ENCODE results near the gene NDUFA6. TPM values are rescaled to one million over a fixed set of nuclear protein-coding genes. Genes with fewer than 3 reads are reported as not detected.
"Not testable (repeated sequence)": the region's sequence is repeated elsewhere in the genome, so short reads cannot be mapped to it uniquely, and the experiment has no call there.

NDUFA6 gene
- total and polyA plus RNA-seq, 7 donors: 149 to 253 (median 181) TPM

DNA sequence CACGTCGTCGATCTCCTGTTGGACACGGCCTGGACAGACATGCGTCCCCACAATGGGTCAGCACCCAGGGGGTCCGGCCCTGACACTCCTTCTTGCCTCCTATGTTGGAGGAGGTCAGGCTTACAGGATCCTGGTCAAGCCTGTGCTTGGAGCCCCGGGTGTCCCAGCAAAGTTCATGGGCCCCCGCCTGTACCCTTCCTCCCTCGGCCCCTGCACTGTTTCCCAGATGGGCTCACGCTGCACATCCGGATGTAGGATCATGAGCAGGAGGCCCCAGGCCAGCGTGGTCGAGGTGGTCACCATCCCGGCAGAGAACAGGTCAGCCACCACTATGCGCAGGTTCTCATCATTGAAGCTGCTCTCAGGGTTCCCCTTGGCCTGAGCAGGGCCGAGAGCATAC is 37.0 kb upstream of the NDUFA6 start:
- no peak for DNase-seq
- intact Hi-C loops (cut with DNase I): no loop called here

DNA sequence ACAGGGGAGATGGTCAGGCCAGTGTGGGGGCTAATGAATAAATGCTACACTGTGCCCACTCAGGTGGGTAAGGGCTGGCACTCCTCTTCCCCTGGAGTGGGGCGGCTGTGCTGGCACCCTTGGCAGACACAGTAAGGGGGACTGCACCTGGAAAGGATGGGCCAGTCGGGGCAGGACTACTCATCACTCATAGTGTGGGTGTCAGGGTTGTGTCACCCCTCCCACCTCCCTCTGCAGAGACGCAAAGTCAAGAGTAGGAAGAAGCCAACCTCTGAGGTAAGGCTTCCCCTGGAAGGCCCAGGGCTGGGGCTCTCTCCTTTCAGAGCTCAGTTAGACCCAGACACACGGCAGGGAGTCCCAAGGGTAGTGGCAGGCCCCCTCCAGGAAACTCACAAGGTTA is 33.0 kb upstream of the NDUFA6 start:
- intact Hi-C loops (cut with DNase I); H3K36me3 ChIP-seq (ENCODE audit: insufficient read depth in 1 of 2, low read depth in 1 of 2); H3K4me3 ChIP-seq; DNase-seq; H3K4me1 ChIP-seq; H3K27me3 ChIP-seq (ENCODE audit: insufficient read depth in 3 of 3, low read length in 2 of 3); H3K27ac ChIP-seq; ATAC-seq; H3K9me3 ChIP-seq: not testable (repeated sequence)
- WGBS, 3 donors: no CpG with 5 or more reads among the region's 4 CpGs

More for the DNA sequence above, 37.0 kb upstream of the NDUFA6 start:
- WGBS, 3 donors: 78 to 85% (median 79%) methylated on average over 16 of the region's 16 CpGs
- no peak for ATAC-seq
- no peaks in the 10 kb centered on the region for H3K36me3 ChIP-seq (ENCODE audit: insufficient read depth in 1 of 2, low read depth in 1 of 2)
- TF ChIP-seq, protein P1, sequence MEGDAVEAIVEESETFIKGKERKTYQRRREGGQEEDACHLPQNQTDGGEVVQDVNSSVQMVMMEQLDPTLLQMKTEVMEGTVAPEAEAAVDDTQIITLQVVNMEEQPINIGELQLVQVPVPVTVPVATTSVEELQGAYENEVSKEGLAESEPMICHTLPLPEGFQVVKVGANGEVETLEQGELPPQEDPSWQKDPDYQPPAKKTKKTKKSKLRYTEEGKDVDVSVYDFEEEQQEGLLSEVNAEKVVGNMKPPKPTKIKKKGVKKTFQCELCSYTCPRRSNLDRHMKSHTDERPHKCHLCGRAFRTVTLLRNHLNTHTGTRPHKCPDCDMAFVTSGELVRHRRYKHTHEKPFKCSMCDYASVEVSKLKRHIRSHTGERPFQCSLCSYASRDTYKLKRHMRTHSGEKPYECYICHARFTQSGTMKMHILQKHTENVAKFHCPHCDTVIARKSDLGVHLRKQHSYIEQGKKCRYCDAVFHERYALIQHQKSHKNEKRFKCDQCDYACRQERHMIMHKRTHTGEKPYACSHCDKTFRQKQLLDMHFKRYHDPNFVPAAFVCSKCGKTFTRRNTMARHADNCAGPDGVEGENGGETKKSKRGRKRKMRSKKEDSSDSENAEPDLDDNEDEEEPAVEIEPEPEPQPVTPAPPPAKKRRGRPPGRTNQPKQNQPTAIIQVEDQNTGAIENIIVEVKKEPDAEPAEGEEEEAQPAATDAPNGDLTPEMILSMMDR (IDR thresholded peaks at IDR 0.05): no peak
- H3K27me3 ChIP-seq (ENCODE audit: insufficient read depth in 3 of 3, low read length in 2 of 3): no peaks in the 10 kb centered on the region
- no peak overlapping the region for H3K27ac ChIP-seq
- no peaks in the 10 kb centered on the region for H3K9me3 ChIP-seq
- H3K4me3 ChIP-seq: no peak overlapping the region
- H3K4me1 ChIP-seq: no peaks in the 10 kb centered on the region

DNA sequence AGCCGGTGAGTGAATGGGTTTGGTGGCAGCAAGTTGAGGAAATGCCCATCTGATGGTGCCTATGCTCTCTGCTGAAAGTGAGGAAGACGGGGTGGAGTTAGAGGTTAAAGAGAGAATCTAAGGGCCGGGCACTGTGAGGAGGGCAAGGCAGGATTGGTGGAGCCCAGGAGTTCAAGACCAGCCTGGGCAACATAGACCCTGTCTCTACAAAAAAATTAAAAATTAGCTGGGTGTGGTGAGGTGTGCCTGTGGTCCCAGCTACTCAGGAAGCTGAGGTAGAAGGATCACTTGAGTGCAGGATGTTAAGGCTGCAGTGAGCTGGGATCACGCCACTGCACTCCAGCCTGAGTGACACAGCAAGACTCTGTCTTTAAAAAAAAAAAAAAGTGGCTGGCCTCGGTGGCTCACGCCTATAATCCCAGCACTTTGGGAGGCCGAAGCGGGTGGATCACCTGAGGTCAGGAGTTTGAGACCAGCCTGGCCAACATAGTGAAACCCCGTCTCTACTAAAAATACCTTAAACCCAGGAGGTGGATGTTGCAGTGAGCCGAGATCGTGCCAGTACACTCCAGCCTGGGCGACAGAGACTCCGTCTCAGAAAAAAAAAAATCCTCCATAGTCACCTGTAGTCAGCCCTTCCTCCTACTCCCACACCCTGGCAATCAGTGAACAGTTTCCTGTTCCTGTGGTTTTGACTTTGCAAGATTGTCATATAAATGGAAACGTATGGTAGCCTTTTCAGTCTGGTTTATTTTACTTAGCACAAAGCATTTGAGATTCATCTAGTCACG is 29.9 kb upstream of the NDUFA6 start:
- H3K36me3 ChIP-seq (ENCODE audit: insufficient read depth in 1 of 2, low read depth in 1 of 2); H3K4me3 ChIP-seq; H3K27ac ChIP-seq; H3K27me3 ChIP-seq (ENCODE audit: insufficient read depth in 3 of 3, low read length in 2 of 3); H3K9me3 ChIP-seq; H3K4me1 ChIP-seq; intact Hi-C loops (cut with DNase I); ATAC-seq; DNase-seq: not testable (repeated sequence)
- 77 to 86% (median 84%) methylated on average over 15 of the region's 15 CpGs for WGBS, 3 donors

DNA sequence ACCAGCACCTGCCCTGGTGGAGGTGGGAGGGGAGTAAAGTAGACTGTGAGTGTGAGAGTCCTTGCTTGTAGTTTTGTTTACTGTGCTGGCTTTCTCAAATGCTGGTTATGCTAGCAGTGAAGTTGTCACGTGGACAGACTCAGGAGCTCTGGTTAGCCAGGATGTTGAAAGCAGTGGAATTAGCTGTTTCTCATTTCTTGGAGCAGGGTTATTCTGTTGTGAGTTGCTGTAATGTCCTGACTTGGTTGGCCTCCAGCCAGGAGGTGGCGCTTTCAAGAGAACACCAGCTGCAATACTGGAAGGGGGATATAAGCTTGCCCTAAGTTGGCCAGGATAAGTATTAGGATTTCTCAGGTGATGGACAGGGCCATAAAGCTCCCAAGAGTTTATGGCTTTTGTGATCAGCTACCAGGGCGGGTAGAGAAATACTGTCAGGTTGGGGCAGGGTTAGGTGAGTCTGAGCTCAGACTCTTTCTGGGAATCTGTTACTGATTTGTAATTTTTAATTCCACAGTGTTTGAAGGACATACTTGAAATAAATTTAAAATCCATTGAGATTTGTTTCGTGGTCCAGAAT is 26.4 kb upstream of the NDUFA6 start:
- TF ChIP-seq, protein P1 (IDR thresholded peaks at IDR 0.05): no peak
- ATAC-seq: peak in 3 of 4 donors; percentile 42 to 74 (median 66)

DNA sequence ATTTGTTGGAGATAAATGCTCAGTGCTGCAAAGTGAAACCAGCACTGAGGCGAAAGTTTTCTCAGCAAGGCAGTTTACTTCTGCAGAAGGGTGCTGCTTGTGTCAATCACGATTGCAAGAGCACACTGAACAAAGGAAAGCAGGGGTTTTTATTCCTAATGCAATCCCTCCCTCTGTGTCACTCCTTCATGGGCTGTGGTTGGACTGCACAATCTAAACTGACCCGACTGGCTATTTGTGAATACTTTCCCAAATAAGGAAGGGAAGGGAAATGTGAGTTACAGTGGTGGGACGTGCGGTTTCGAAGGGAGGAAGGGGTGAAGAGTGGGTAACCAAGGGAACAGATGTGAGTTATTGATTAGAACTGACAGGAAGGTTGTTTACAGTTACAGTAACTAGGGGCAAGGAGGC is 24.9 kb upstream of the NDUFA6 start:
- ATAC-seq; intact Hi-C loops (cut with DNase I); H3K27me3 ChIP-seq (ENCODE audit: insufficient read depth in 3 of 3, low read length in 2 of 3); H3K36me3 ChIP-seq (ENCODE audit: insufficient read depth in 1 of 2, low read depth in 1 of 2); H3K27ac ChIP-seq; H3K4me1 ChIP-seq; DNase-seq; H3K9me3 ChIP-seq; H3K4me3 ChIP-seq: not testable (repeated sequence)
- WGBS, 3 donors: 86 to 95% (median 94%) methylated on average over 6 of the region's 6 CpGs

More for the DNA sequence above, 26.4 kb upstream of the NDUFA6 start:
- Histone ChIP-seq H3K27me3 (ENCODE audit: insufficient read depth in 3 of 3, low read length in 2 of 3) (no peaks in the 10 kb centered on the region), H3K4me3 (no peak overlapping the region), H3K9me3 (no peaks in the 10 kb centered on the region), H3K4me1 (peaks cover 7% of the 10 kb centered on the region), H3K36me3 (ENCODE audit: insufficient read depth in 1 of 2, low read depth in 1 of 2) (no peaks in the 10 kb centered on the region), H3K27ac (no peak overlapping the region)
- intact Hi-C loops (cut with DNase I): no loop called here
- DNase-seq: peak; percentile 32 to 67
- 59 to 82% (median 62%) methylated on average over 4 of the region's 4 CpGs for WGBS, 3 donors

DNA sequence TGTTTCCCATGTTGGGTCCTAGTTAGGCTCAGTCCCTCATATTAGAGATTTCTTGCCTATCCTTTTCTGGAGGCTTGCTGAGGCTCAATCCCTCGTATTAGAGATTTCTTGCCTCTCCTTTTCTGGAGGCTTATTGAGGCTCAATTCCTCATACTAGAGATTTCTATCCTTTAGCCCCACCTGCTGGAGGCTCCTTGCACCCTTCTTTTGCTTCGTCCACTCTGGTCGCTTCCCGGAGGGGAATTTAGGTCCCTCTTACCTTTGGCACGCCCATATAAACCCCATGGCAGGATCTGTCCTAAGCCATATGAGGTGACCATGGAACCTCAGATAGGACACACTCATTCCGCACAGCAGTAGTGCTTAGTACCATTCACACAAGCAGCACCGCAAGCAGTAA is 24.1 kb upstream of the NDUFA6 start:
- Histone ChIP-seq H3K9me3 (no peaks in the 10 kb centered on the region), H3K27me3 (ENCODE audit: insufficient read depth in 3 of 3, low read length in 2 of 3) (no peaks in the 10 kb centered on the region), H3K36me3 (ENCODE audit: insufficient read depth in 1 of 2, low read depth in 1 of 2) (no peaks in the 10 kb centered on the region), H3K4me3 (no peak overlapping the region), H3K27ac (no peak overlapping the region), H3K4me1 (peaks cover 7% of the 10 kb centered on the region)
- ATAC-seq (peak in 2 of 4 donors; percentile 32 to 73), DNase-seq (no peak)
- TF ChIP-seq, protein P1 (IDR thresholded peaks at IDR 0.05): peak; percentile 28
- intact Hi-C loops (cut with DNase I): loop anchor here in 1 of 2 donors (5.0 kb wide), 1 partner anchor 147 kb away; the partner anchor contains the start of gene SEPTIN3
- 84 to 95% (median 93%) methylated on average over 7 of the region's 7 CpGs for whole genome bisulfite sequencing, 3 donors

DNA sequence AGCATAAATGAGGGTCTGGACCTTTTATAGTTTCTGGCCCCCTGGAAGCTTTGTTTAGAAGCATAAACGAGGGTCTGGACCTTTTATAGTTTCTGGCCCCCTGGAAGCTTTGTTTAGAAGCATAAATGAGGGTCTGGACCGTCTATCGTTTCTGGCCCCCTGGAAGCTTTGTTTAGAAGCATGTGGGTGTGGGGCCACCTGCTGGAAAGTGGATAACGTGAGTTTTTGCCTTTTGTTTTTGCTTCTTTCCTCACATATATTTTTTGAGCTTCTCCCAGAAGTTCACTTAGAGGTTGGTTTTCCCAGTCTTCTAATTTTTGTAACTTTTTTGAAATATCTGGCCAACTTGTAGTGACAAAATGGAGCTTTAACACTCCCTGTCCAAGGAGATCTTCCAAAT is 22.2 kb upstream of the NDUFA6 start:
- 24 to 36% (median 26%) methylated on average over 2 to 4 of the region's 4 CpGs for WGBS, 3 donors
- not testable (repeated sequence) for H3K9me3 ChIP-seq; H3K27ac ChIP-seq; H3K27me3 ChIP-seq (ENCODE audit: insufficient read depth in 3 of 3, low read length in 2 of 3); DNase-seq; H3K36me3 ChIP-seq (ENCODE audit: insufficient read depth in 1 of 2, low read depth in 1 of 2); ATAC-seq; H3K4me1 ChIP-seq; H3K4me3 ChIP-seq
- intact Hi-C loops (cut with DNase I): loop anchor here (2.0 to 5.0 kb wide), 2 partner anchors 20 to 145 kb away; partner anchors contain the start of gene SEPTIN3 (in 1 of the 2)

All from psoas muscle (tissue), 8 donors.